Thyroid gland (tissue), 4 donors: ENCODE results near the gene PCDHA8.

Experiments used
- CTCF ChIP-seq, 6 experiments: fragments of 200-600 bp in 3 of 6; fragments of 450-650 bp in 3 of 6; sonication (generic) in 3 of 6; IDR thresholded peaks; one replicate each; pipeline ENCODE4 v1.5.1; 2016 to 2019; ENCODE audit warnings: antibody characterized with exemption in 6 of 6, mild to moderate bottlenecking in 2 of 6, inconsistent platforms in 1 of 6, moderate library complexity in 1 of 6
- POLR2A ChIP-seq, 2 donors: fragments of 450-650 bp; IDR thresholded peaks; one replicate each; pipeline ENCODE4 v1.6.1; 2017; ENCODE audit warnings: antibody characterized with exemption in 2 of 2, mild to moderate bottlenecking in 2 of 2, moderate library complexity in 1 of 2

GRCh38 chr5:140823475-140823874 lies 17.5 kb upstream of the PCDHA8 start:
- TF ChIP-seq CTCF (IDR thresholded peaks at IDR 0.05) (no peak), POLR2A (IDR thresholded peaks at IDR 0.05) (no peak)
